Iris pigment epithelial cell (primary cell): Measurements from ENCODE around the gene SHH.

Experiments used
- DNase-seq: peaks from one replicate; pipeline ENCODE4 v3.0.0-alpha.2; 2011; ENCODE audit warnings: low read depth

Gene SHH

DNA sequence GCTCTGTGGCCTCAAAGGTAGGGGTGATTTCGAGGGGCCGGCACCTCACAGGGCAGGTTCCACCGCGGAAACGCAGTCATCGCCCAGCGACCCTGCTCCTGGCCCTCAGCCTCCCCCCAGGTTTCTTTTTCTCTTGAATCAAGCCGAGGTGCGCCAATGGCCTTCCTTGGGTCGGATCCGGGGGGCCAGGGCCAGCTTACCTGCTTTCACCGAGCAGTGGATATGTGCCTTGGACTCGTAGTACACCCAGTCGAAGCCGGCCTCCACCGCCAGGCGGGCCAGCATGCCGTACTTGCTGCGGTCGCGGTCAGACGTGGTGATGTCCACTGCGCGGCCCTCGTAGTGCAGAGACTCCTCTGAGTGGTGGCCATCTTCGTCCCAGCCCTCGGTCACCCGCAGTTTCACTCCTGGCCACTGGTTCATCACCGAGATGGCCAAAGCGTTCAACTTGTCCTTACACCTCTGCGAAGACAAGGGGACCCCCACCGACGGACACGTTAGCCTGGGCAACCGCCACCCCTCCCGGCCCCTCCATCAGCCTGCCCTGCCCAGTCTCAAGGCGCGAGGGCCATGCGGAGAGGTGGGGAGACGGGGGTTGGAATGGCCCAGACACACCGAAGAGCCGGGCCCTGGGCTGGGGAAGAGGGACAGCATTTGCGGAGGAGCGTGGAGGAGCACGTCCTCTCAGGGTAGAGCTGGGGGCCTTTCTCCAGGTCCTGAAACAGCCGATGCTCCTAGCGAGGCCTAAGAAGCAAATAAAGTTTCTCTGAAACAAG lies 6.0 kb downstream of the SHH start:
- peak; percentile 27 for DNase-seq

DNA sequence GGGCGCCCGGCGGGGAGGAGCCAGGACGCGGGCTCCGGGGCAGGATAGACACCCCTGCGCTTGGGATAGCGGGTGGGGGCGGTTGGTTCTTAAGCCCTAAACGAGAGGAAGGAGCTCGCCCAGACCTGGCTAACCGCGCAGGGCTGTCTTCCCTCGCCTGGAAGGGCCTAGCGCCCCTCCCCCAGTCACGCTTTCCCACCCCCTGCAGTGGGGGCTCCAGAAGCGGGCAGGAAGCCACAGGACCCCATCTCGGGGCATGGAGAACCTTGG lies 6.5 kb downstream of the SHH start:
- no peak for DNase-seq

DNA sequence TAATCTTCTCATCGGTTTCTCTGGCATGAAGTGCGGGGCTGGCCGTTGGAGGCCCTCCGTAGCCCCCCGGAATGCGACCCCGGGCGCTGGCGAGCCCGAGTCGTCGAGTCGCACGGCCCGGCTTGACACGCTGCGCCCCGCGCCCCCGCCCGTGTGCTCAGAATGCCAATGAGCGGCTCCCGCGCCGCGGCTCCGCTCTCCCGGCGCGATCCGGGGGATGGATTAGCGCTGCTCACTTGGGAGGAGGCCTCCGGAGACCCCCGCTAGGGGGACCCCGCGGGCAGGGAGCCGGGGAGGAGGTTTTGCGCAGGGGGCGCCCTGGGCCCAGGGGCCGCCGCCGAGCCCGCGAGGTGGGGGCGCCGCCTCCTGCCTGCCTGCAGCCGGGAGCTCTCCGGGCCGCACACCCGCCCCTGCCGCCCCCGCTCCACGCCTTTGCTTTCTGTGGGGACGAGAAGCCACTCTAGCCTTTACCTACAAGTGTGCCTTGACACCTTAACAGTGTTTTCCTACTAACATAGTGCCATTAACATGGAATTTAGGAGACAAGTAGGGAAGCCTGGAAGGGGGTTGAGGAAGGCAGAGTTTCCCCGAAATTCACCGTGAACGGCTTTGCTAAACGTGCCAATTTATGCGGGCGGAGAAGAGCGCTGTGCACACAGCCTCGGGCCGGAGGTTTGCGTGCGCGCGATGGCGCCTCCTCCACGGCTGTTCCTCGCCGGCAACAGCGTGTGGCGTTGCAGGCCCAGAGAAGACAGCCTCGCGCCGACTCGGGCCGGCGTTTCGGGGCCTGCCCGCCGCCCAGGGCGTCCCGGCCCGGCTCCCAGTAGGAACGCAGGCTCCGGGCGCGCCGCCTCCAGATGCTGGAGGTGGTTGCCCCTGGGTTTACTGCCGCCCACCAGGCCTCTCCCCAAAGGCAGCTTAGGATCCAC lies 7.1 kb downstream of the SHH start:
- peak; percentile 79 for DNase-seq

DNA sequence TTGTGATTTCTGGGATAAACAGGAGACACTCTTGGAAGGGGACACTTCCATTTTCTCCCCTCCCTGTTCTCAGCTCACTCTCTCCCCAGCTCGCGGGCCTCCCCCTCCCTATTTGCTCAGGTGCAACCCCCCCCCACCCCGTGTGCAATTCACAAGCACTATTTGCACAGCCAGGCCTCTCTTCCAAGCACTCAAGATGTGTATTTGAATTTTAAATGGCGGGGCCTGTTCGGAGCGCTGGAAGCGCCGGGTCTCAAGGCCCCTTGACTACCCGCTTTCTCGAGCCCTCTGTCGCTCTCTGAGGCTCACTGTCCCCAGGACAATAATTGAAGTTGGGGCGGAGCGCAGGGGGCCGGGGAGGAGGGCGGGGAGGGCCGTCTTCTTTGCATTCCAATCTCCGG lies 7.8 kb downstream of the SHH start:
- DNase-seq: no peak

- peak; percentile 13 for DNase-seq
Measured at GRCh38 chr7:155803418-155804376, 8.6 kb downstream of the SHH start.

- no peak for DNase-seq
Measured at GRCh38 chr7:155802906-155803417, 9.3 kb downstream of the SHH start.

DNA sequence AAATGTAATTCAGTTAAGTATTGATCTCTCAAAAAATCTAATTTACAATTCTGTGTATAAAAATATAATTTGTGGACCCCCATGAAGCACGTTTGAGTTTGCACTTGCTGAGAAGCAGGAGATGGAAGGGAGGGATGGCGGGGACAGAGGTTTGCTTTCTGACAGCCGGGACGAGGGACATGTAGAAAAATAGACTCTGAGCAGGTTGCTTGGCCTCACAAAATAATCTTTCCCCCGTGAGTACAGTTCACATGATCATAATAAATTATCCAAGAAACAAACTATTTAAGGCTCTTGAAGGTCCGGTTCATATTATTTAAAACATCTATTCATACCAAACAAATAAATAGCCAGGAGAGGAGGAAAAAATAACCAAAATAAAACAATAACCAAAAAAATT lies 10.0 kb downstream of the SHH start:
- DNase-seq: no peak

- no peak for DNase-seq
Measured at GRCh38 chr7:155800741-155801267, 11.5 kb downstream of the SHH start.

DNA sequence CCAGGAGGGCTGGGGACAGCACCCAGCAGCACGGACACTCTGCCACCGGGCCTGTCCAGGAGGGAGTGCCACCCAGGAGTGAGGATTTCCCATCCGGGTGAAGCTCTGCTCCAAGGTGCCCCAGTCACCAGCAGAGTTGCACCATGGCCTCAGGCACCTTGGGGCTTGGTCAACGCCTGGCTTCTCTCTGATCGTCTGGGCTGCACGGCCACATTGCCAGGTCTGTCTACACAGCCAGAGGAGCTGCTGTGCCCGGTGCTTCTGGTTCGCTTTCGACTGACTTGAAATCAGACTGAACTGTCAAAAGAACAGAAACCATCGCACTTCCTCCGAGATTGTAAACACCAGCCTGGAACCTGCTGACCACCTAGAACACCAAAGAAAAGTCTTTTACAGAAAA lies 12.0 kb downstream of the SHH start:
- no peak for DNase-seq

- no peak for DNase-seq
Measured at GRCh38 chr7:155799514-155799913, 12.7 kb downstream of the SHH start.

DNA sequence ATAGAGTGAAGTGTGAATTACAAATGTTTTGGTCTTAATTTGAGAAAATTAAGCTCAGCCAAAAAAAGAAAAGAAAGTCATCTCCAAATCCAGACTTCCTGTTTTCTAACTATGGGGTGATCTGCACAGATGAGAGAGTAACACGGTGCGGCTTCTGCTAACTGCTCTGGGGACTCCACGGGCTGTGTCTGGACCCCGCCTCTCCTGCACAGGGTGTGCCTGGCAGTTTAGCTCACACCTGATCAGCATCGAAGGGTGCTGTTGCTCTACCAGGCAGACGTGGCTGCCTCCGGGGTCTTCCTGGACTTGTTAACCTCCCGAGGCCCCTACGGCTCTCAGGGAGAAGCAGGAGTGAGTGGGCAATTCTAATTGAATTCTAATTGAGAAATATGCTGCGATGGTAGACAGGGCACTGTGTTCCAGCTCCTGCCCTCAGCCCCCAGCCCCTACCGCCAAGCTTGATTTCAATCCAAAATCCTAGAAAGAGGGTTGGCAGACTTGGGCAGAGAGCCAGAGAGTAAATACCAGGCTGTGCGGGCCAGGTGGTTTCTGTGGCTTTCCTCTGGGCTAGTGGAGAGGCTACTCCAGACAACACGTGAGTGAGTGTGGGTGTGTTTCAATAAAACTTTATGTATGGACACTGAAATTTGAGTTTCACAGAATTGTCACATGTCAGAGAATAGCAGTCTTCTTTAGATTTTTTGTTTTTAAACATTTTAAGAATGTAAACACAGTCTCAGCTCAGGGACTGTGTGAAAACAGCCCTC lies 13.4 kb downstream of the SHH start:
- DNase-seq: no peak

DNA sequence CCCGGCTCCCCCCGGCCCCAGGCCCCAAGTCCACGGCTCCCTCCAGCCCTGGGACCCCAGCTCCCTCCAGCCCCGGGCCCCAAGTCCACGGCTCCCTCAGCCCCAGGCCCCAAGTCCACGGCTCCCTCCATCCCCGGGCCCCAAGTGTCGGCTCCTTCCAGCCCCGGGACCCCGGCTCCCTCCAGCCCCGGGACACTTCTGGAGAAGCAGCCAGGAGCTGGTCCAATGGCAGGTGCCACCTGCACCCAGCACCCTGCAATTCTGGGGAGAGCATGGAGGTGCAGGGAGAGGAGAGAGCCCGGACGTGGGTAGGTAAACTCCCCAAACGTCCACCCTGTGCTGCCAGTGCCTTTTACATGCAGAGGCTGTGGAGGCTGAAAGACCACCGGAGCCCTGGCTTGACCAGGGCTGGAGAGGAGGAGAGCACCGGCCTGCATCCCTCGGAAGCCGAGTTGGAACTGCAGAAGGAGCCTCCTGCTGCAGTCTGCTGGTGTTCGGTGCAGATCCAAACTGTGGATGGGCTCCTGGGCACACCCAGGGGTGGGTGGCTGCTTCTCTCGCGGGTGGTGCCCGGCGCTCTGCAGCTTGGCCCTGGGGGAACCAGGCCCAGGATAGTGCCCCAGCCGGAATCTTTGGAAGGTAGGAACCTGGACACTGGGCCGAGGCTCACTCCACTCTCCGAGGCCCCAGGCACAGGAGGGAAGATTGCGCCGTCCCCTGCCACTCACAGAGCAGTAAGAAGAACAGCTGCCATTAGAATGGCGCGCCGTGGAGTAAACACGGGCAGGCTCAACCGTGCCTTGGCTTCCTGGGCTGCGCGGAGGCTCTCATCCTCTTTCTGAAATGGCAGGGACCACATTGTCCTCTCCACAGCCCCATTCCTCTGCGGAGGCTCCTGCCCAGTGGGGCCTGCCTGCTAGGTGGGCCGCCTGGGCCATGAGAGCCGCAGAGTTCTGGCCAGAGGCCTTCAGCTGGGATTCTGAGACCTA lies 14.7 kb downstream of the SHH start:
- no peak for DNase-seq

GRCh38 chr7:155796381-155797261 lies 15.6 kb downstream of the SHH start:
- DNase-seq: peak; percentile 16

GRCh38 chr7:155795951-155796350 lies 16.3 kb downstream of the SHH start:
- no peak for DNase-seq

DNA sequence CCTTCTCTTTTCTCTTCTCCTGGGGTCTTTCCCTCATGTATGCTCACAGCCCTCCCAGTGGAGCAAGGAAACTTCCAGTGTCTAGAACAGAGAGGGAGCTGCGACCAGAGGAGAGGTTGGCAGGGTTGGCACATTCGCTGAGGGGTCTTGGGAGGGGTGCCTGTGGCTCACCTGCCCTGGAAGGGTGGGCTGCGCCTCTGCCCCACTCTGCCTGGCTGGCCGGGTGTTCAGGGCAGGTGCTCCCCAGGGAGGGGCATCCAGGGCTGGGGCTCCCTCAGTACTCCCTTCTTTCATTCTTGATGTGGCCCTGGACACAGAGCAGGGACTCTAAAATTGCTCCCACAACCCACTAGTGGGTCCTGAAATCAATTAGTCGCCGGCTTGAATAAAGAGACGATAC lies 16.9 kb downstream of the SHH start:
- no peak for DNase-seq

DNA sequence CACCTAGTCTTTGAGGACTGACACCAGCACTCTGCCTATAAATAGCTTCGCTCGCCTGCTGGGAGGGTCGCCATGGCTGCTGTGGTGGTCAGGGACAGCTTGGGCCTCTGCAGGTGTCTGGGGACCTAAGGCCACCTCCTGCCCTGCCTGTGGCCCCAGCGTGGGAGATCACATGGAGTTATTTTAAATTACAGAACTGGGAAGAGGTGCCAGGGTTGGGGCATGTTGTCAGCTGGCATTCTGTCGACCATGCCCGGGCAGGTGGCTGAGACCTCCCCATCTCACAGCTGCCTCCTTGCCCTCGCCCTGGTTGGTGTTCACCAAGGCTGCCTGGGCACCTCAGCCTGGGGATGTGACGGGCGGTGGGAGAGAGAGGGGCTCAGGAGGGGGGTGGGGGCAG lies 18.1 kb downstream of the SHH start:
- no peak for DNase-seq

- no peak for DNase-seq
Measured at GRCh38 chr7:155793720-155794119, 18.5 kb downstream of the SHH start.

- DNase-seq: no peak
Measured at GRCh38 chr7:155792999-155793560, 19.2 kb downstream of the SHH start.
